Astrocyte (in vitro differentiated cells and primary cell): Measurements from ENCODE around the gene ITPKB. TPM values are rescaled to one million over a fixed set of nuclear protein-coding genes. Genes with fewer than 3 reads are reported as not detected.

Experiments used
- DNase-seq: peaks from one replicate; pipeline ENCODE4 v3.0.0-alpha.2; 2010; ENCODE audit warnings: low read depth
- FAIRE-seq: peaks from 2 replicates; lab custom pipeline; 2011; peaks lifted over from hg19 to GRCh38; lab: Jason Lieb, UNC
- H2AFZ ChIP-seq: 2 replicates; pipeline ENCODE4 v1.6.0; 2012; ENCODE audit warnings: low read depth, low read length, inconsistent platforms
- H3K27ac ChIP-seq: 2 replicates; pipeline ENCODE4 v1.5.1; 2011; ENCODE audit warnings: low read depth, low read length, inconsistent platforms
- H3K27me3 ChIP-seq: 2 replicates; pipeline ENCODE4 v1.6.0; 2011; ENCODE audit warnings: low read length, inconsistent platforms; ENCODE audit not compliant: insufficient read depth
- H3K36me3 ChIP-seq: 2 replicates; pipeline ENCODE4 v1.5.1; 2011; ENCODE audit warnings: low read length, inconsistent platforms; ENCODE audit not compliant: insufficient read depth
- H3K4me1 ChIP-seq: 2 replicates; pipeline ENCODE4 v1.5.1; 2011; ENCODE audit warnings: low read length, inconsistent platforms; ENCODE audit not compliant: insufficient read depth
- H3K4me2 ChIP-seq: 2 replicates; pipeline ENCODE4 v1.6.0; 2012; ENCODE audit warnings: low read length, inconsistent platforms
- H3K4me3 ChIP-seq: 2 replicates; pipeline ENCODE4 v1.5.1; 2011; ENCODE audit warnings: low read depth, mild to moderate bottlenecking, low read length, inconsistent platforms; ENCODE audit not compliant: insufficient read depth
- H3K79me2 ChIP-seq: 2 replicates; pipeline ENCODE4 v1.6.0; 2012; ENCODE audit warnings: mild to moderate bottlenecking, low read length, inconsistent platforms; ENCODE audit not compliant: insufficient read depth
- H3K9ac ChIP-seq: 2 replicates; pipeline ENCODE4 v1.6.0; 2012; ENCODE audit warnings: mild to moderate bottlenecking, low read length, inconsistent platforms
- H3K9me3 ChIP-seq: 2 replicates; pipeline ENCODE4 v1.5.1; 2012; ENCODE audit warnings: low read depth, mild to moderate bottlenecking, low read length, inconsistent platforms; ENCODE audit not compliant: insufficient read depth
- H4K20me1 ChIP-seq: 2 replicates; pipeline ENCODE4 v1.6.0; 2012; ENCODE audit warnings: low read length, inconsistent platforms; ENCODE audit not compliant: insufficient read depth
- H3K27ac Mint-ChIP-seq: one replicate; pipeline ENCODE4 v1.8.0; 2021; ENCODE audit warnings: mild to moderate bottlenecking, mixed read lengths; ENCODE audit not compliant: unreplicated experiment
- H3K27me3 Mint-ChIP-seq: one replicate; pipeline ENCODE4 v1.8.0; 2021; ENCODE audit warnings: low read depth, mixed read lengths; ENCODE audit not compliant: unreplicated experiment
- H3K36me3 Mint-ChIP-seq: one replicate; pipeline ENCODE4 v1.8.0; 2021; ENCODE audit warnings: low read depth, mixed read lengths; ENCODE audit not compliant: unreplicated experiment
- H3K4me1 Mint-ChIP-seq: one replicate; pipeline ENCODE4 v1.8.0; 2021; ENCODE audit warnings: low read depth, mixed read lengths; ENCODE audit not compliant: unreplicated experiment
- H3K4me3 Mint-ChIP-seq: one replicate; pipeline ENCODE4 v1.8.0; 2021; ENCODE audit warnings: mild to moderate bottlenecking, moderate library complexity, mixed read lengths; ENCODE audit not compliant: unreplicated experiment
- H3K9me3 Mint-ChIP-seq: one replicate; pipeline ENCODE4 v1.8.0; 2021; ENCODE audit warnings: mild to moderate bottlenecking, mixed read lengths; ENCODE audit not compliant: unreplicated experiment
- CTCF ChIP-seq: IDR thresholded peaks from 2 replicates; pipeline ENCODE4 v1.5.1; 2011; ENCODE audit warnings: low read depth, mild to moderate bottlenecking, inconsistent platforms, low read length, moderate library complexity; ENCODE audit not compliant: insufficient read depth
- EZH2 ChIP-seq: IDR thresholded peaks from 2 replicates; pipeline ENCODE4 v1.6.1; 2012; ENCODE audit warnings: mild to moderate bottlenecking, low read length, inconsistent platforms; ENCODE audit not compliant: insufficient read depth
- total RNA-seq: library from RNA; stranded (reverse); gene quantifications from 2 replicates; pipeline ENCODE4 v1.2.1, GENCODE V29; 2021

The ITPKB gene
- total RNA-seq, 1 donor from 2014 or later: 10.5 TPM

GRCh38 chr1:226736908-226737818 is 1.9 kb downstream of the ITPKB start:
- H3K27ac ChIP-seq: no peak overlapping the region
- H2AFZ ChIP-seq: peak overlapping the region; percentile 92
- H3K9ac ChIP-seq: peak overlapping the region; percentile 88

GRCh38 chr1:226736001-226736907 is 2.8 kb downstream of the ITPKB start:
- peaks cover 16% of the 10 kb centered on the region for H3K4me1 Mint-ChIP-seq

More at GRCh38 chr1:226736908-226737818, 1.9 kb downstream of the ITPKB start:
- no peak overlapping the region for H3K27ac Mint-ChIP-seq
- no peak for TF ChIP-seq CTCF
- Histone ChIP-seq H3K4me2 (peak overlapping the region; percentile 100), H4K20me1 (peaks cover 43% of the 10 kb centered on the region), H3K9me3 (no peaks in the 10 kb centered on the region), H3K27me3 (peaks cover 2% of the 10 kb centered on the region), H3K4me1 (peaks cover 13% of the 10 kb centered on the region), H3K79me2 (peaks cover 26% of the 10 kb centered on the region), H3K36me3 (no peaks in the 10 kb centered on the region), H3K4me3 (peak overlapping the region; percentile 77)
- peaks cover 16% of the 10 kb centered on the region for H3K4me1 Mint-ChIP-seq
- H3K27me3 Mint-ChIP-seq: peaks cover 2% of the 10 kb centered on the region
- H3K9me3 Mint-ChIP-seq: no peaks in the 10 kb centered on the region
- DNase-seq: no peak
- H3K36me3 Mint-ChIP-seq: no peaks in the 10 kb centered on the region
- no peak overlapping the region for H3K4me3 Mint-ChIP-seq
- no peak for FAIRE-seq

More at GRCh38 chr1:226736001-226736907, 2.8 kb downstream of the ITPKB start:
- H3K4me2 ChIP-seq: peak overlapping the region; percentile 100
- H3K4me3 Mint-ChIP-seq: peak overlapping the region; percentile 20
- no peak for DNase-seq
- no peaks in the 10 kb centered on the region for H3K9me3 ChIP-seq
- H3K4me1 ChIP-seq: peaks cover 13% of the 10 kb centered on the region
- H3K27ac ChIP-seq: no peak overlapping the region
- H3K79me2 ChIP-seq: peaks cover 34% of the 10 kb centered on the region
- peak overlapping the region; percentile 56 for H2AFZ ChIP-seq
- H3K4me3 ChIP-seq: peak overlapping the region; percentile 77
- peaks cover 48% of the 10 kb centered on the region for H4K20me1 ChIP-seq
- no peak for FAIRE-seq
- no peaks in the 10 kb centered on the region for H3K9me3 Mint-ChIP-seq
- no peaks in the 10 kb centered on the region for H3K36me3 ChIP-seq
- H3K36me3 Mint-ChIP-seq: peaks cover 4% of the 10 kb centered on the region
- no peak for TF ChIP-seq EZH2
- no peak for TF ChIP-seq CTCF
- no peak overlapping the region for H3K27ac Mint-ChIP-seq
- H3K27me3 Mint-ChIP-seq: peaks cover 2% of the 10 kb centered on the region
- no peak overlapping the region for H3K9ac ChIP-seq
- H3K27me3 ChIP-seq: peaks cover 2% of the 10 kb centered on the region
